ENCODE results near the gene TRAF2.

The TRAF2 gene

GRCh38 chr9:136947028-136947891 lies 60.9 kb downstream of the TRAF2 start:
- WGBS, 2 experiments (ENCODE audit: insufficient coverage in 2 of 2): 80 to 88% methylated on average over 15 to 21 of the region's 26 CpGs
- H3K27ac ChIP-seq (ENCODE audit: low read depth, low read length, severe bottlenecking): no peak overlapping the region
- no peaks in the 10 kb centered on the region for H3K9me3 ChIP-seq (ENCODE audit: control insufficient read depth, low read length)
- H3K4me1 ChIP-seq (ENCODE audit: control insufficient read depth, insufficient read depth, low read length, poor library complexity, severe bottlenecking): peaks cover 4% of the 10 kb centered on the region
- no peak overlapping the region for H3K4me3 ChIP-seq (ENCODE audit: extremely low read depth, insufficient read depth, low read length, poor library complexity, severe bottlenecking)
- H3K36me3 ChIP-seq (ENCODE audit: control insufficient read depth, insufficient read depth, low read length): peaks cover 10% of the 10 kb centered on the region

- H3K36me3 ChIP-seq (ENCODE audit: control insufficient read depth, insufficient read depth, low read length): peaks cover 3% of the 10 kb centered on the region
- H3K4me3 ChIP-seq (ENCODE audit: extremely low read depth, insufficient read depth, low read length, poor library complexity, severe bottlenecking): no peak overlapping the region
- 62 to 66% methylated on average over 9 to 14 of the region's 15 CpGs for WGBS, 2 experiments (ENCODE audit: insufficient coverage in 2 of 2)
- no peak overlapping the region for H3K27ac ChIP-seq (ENCODE audit: low read depth, low read length, severe bottlenecking)
- H3K9me3 ChIP-seq (ENCODE audit: control insufficient read depth, low read length): no peaks in the 10 kb centered on the region
- H3K4me1 ChIP-seq (ENCODE audit: control insufficient read depth, insufficient read depth, low read length, poor library complexity, severe bottlenecking): no peaks in the 10 kb centered on the region
These were observed 61.7 kb downstream of the TRAF2 start for GRCh38 chr9:136947955-136948510.

- Histone ChIP-seq H3K9me3 (ENCODE audit: control insufficient read depth, low read length) (no peaks in the 10 kb centered on the region), H3K4me3 (ENCODE audit: extremely low read depth, insufficient read depth, low read length, poor library complexity, severe bottlenecking) (peak overlapping the region; percentile 34), H3K27ac (ENCODE audit: low read depth, low read length, severe bottlenecking) (no peak overlapping the region), H3K4me1 (ENCODE audit: control insufficient read depth, insufficient read depth, low read length, poor library complexity, severe bottlenecking) (no peaks in the 10 kb centered on the region), H3K36me3 (ENCODE audit: control insufficient read depth, insufficient read depth, low read length) (no peaks in the 10 kb centered on the region)
- 31 to 40% methylated on average over 6 to 18 of the region's 22 CpGs for WGBS, 2 experiments (ENCODE audit: insufficient coverage in 2 of 2)
These were observed 63.0 kb downstream of the TRAF2 start for GRCh38 chr9:136949239-136949816.

- H3K36me3 ChIP-seq (ENCODE audit: control insufficient read depth, insufficient read depth, low read length): no peaks in the 10 kb centered on the region
- H3K4me1 ChIP-seq (ENCODE audit: control insufficient read depth, insufficient read depth, low read length, poor library complexity, severe bottlenecking): no peaks in the 10 kb centered on the region
- no peaks in the 10 kb centered on the region for H3K9me3 ChIP-seq (ENCODE audit: control insufficient read depth, low read length)
- H3K4me3 ChIP-seq (ENCODE audit: extremely low read depth, insufficient read depth, low read length, poor library complexity, severe bottlenecking): peak overlapping the region; percentile 34
- no peak overlapping the region for H3K27ac ChIP-seq (ENCODE audit: low read depth, low read length, severe bottlenecking)
- WGBS, 2 experiments (ENCODE audit: insufficient coverage in 2 of 2): 7 to 10% methylated on average over 46 to 56 of the region's 63 CpGs
These were observed 63.7 kb downstream of the TRAF2 start for GRCh38 chr9:136949817-136950655.

GRCh38 chr9:136950656-136951276 lies 64.5 kb downstream of the TRAF2 start:
- H3K36me3 ChIP-seq (ENCODE audit: control insufficient read depth, insufficient read depth, low read length): no peaks in the 10 kb centered on the region
- H3K4me3 ChIP-seq (ENCODE audit: extremely low read depth, insufficient read depth, low read length, poor library complexity, severe bottlenecking): peak overlapping the region; percentile 34
- H3K4me1 ChIP-seq (ENCODE audit: control insufficient read depth, insufficient read depth, low read length, poor library complexity, severe bottlenecking): no peaks in the 10 kb centered on the region
- no peak overlapping the region for H3K27ac ChIP-seq (ENCODE audit: low read depth, low read length, severe bottlenecking)
- WGBS, 2 experiments (ENCODE audit: insufficient coverage in 2 of 2): 59 to 63% methylated on average over 8 of the region's 9 CpGs
- H3K9me3 ChIP-seq (ENCODE audit: control insufficient read depth, low read length): no peaks in the 10 kb centered on the region

- WGBS, 2 experiments (ENCODE audit: insufficient coverage in 2 of 2): 86% methylated on average over 7 to 13 of the region's 14 CpGs
These were observed 65.4 kb downstream of the TRAF2 start, which contains the start of gene LCN12 for GRCh38 chr9:136951541-136952320. TSS of gene LCN12 (plus strand) at chr9:136952273. CDS start at chr9:136952328, 55 bp downstream.

GRCh38 chr9:136952321-136952850 lies 66.1 kb downstream of the TRAF2 start:
- Histone ChIP-seq H3K4me3 (ENCODE audit: extremely low read depth, insufficient read depth, low read length, poor library complexity, severe bottlenecking) (no peak overlapping the region), H3K36me3 (ENCODE audit: control insufficient read depth, insufficient read depth, low read length) (no peaks in the 10 kb centered on the region), H3K9me3 (ENCODE audit: control insufficient read depth, low read length) (peaks cover 3% of the 10 kb centered on the region), H3K4me1 (ENCODE audit: control insufficient read depth, insufficient read depth, low read length, poor library complexity, severe bottlenecking) (no peaks in the 10 kb centered on the region), H3K27ac (ENCODE audit: low read depth, low read length, severe bottlenecking) (no peak overlapping the region)
- WGBS, 2 experiments (ENCODE audit: insufficient coverage in 2 of 2): 86 to 87% methylated on average over 11 of the region's 15 CpGs

More at GRCh38 chr9:136951541-136952320, 65.4 kb downstream of the TRAF2 start, which contains the start of gene LCN12:
- Histone ChIP-seq H3K4me3 (ENCODE audit: extremely low read depth, insufficient read depth, low read length, poor library complexity, severe bottlenecking) (no peak within 1 kb of the TSS), H3K9me3 (ENCODE audit: control insufficient read depth, low read length) (peaks cover 3% of the 10 kb centered on the region), H3K4me1 (ENCODE audit: control insufficient read depth, insufficient read depth, low read length, poor library complexity, severe bottlenecking) (no peaks in the 10 kb centered on the region), H3K36me3 (ENCODE audit: control insufficient read depth, insufficient read depth, low read length) (no peaks in the 10 kb centered on the region), H3K27ac (ENCODE audit: low read depth, low read length, severe bottlenecking) (no peak within 1 kb of the TSS)

GRCh38 chr9:136952876-136953770 lies 66.8 kb downstream of the TRAF2 start:
- H3K9me3 ChIP-seq (ENCODE audit: control insufficient read depth, low read length): peaks cover 3% of the 10 kb centered on the region
- H3K36me3 ChIP-seq (ENCODE audit: control insufficient read depth, insufficient read depth, low read length): no peaks in the 10 kb centered on the region
- WGBS, 2 experiments (ENCODE audit: insufficient coverage in 2 of 2): 90 to 93% methylated on average over 33 to 38 of the region's 44 CpGs
- no peaks in the 10 kb centered on the region for H3K4me1 ChIP-seq (ENCODE audit: control insufficient read depth, insufficient read depth, low read length, poor library complexity, severe bottlenecking)
- no peak overlapping the region for H3K4me3 ChIP-seq (ENCODE audit: extremely low read depth, insufficient read depth, low read length, poor library complexity, severe bottlenecking)
- no peak overlapping the region for H3K27ac ChIP-seq (ENCODE audit: low read depth, low read length, severe bottlenecking)

All from mesodermal cell (in vitro differentiated cells).